K562 (cell line): Measurements from ENCODE around the gene MSRB2. TPM values are rescaled to one million over a fixed set of nuclear protein-coding genes. Genes with fewer than 3 reads are reported as not detected.

Experiments used
- E2F8 ChIP-seq: fragments of 450-650 bp; IDR thresholded peaks from 2 replicates; pipeline ENCODE4 v1.7.1; 2018; ENCODE audit warnings: mild to moderate bottlenecking, low read depth; ENCODE audit not compliant: partially characterized antibody
- ETV5 ChIP-seq: sonication (generic); formaldehyde crosslinking; IDR thresholded peaks from 2 replicates; pipeline ENCODE4 v1.4.0; 2020; ENCODE audit warnings: low read depth, mild to moderate bottlenecking, missing genetic modification reagents
- FOXK1 ChIP-seq: sonication (generic); formaldehyde crosslinking; IDR thresholded peaks from 2 replicates; pipeline ENCODE4 v1.8.0; 2022; ENCODE audit warnings: missing genetic modification reagents, mild to moderate bottlenecking, borderline replicate concordance
- PTTG1 ChIP-seq: fragments of 450-650 bp; IDR thresholded peaks from 2 replicates; pipeline ENCODE4 v1.6.1; 2016; ENCODE audit warnings: low read depth, mild to moderate bottlenecking, missing genetic modification characterization, missing compliant biosample characterization
- TAL1 ChIP-seq: fragments of 450-650 bp; IDR thresholded peaks from 2 replicates; pipeline ENCODE4 v1.6.1; 2016; ENCODE audit warnings: mild to moderate bottlenecking
- YY1 ChIP-seq, 3 experiments: IDR thresholded peaks; 2 replicates each; pipeline ENCODE4 v1.6.1; 2011; ENCODE audit warnings: low read length in 2 of 3, mild to moderate bottlenecking in 2 of 3, moderate library complexity in 2 of 3, borderline replicate concordance in 1 of 3, control low read depth in 1 of 3, low read depth in 1 of 3; ENCODE audit not compliant: insufficient read depth in 3 of 3, insufficient replicate concordance in 2 of 3, control insufficient read depth in 1 of 3, insufficient read length in 1 of 3; ENCODE audit errors: extremely low read depth in 1 of 3
- ZNF583 ChIP-seq: fragments of 250-450 bp; sonication (Bioruptor Pico); IDR thresholded peaks from 2 replicates; pipeline ENCODE4 v1.4.0; 2020
- polyA plus RNA-seq, 8 experiments: library from polyadenylated mRNA; depleted of rRNA in 4 of 8; stranded (reverse) in 5 of 8; unstranded in 3 of 8; fragments of >200 nt; fragmentation: Nextera tagmentation in 2 of 8; fragmentation: Illumina TruSeq in 1 of 8; extraction: Ambion mirVana in 2 of 8; extraction: Trizol in 1 of 8; gene quantifications; 2 replicates each; pipeline versions ENCODE4 v1.2.1 to v1.2.3, GENCODE V29; 2011 to 2014; ENCODE audit warnings: inconsistent platforms in 1 of 8, missing spikeins in 1 of 8
- total RNA-seq, 7 experiments: library from RNA; depleted of rRNA in 6 of 7; stranded (reverse); fragments of >200 nt in 6 of 7; fragmentation: Illumina TruSeq in 2 of 7; extraction: Trizol in 2 of 7; gene quantifications; 2 replicates each; pipeline versions ENCODE4 v1.2.1 to v1.2.3, GENCODE V29; 2011 to 2021; ENCODE audit warnings: low replicate concordance in 1 of 7
- TF ChIP-seq, protein P1 (sequence below): fragments of 450-650 bp; IDR thresholded peaks from 2 replicates; pipeline ENCODE4 v1.6.1; 2016; ENCODE audit warnings: missing biosample characterization, missing genetic modification characterization
- TF ChIP-seq, protein P2 (sequence below): IDR thresholded peaks from 2 replicates; pipeline ENCODE4 v1.6.1; 2014; ENCODE audit warnings: antibody characterized with exemption
- TF ChIP-seq, protein P3 (sequence below): fragments of 450-650 bp; formaldehyde crosslinking; IDR thresholded peaks from 2 replicates; pipeline ENCODE4 v1.4.0; 2020; ENCODE audit warnings: mild to moderate bottlenecking, mixed read lengths
- TF ChIP-seq, protein P4 (sequence below): fragments of 250-450 bp; sonication (Bioruptor Pico); IDR thresholded peaks from 2 replicates; pipeline ENCODE4 v1.8.0; 2022; ENCODE audit warnings: inconsistent platforms

MSRB2 gene
- total and polyA plus RNA-seq, 9 of the 15 experiments (the other 6 are each of a cell fraction or from before 2014, with no cell fraction given) = 1.5 to 22.3 (median 5.9) TPM

GRCh38 chr10:23095404-23095965 lies at the start of gene MSRB2 (continued):
- TF ChIP-seq, protein P1, sequence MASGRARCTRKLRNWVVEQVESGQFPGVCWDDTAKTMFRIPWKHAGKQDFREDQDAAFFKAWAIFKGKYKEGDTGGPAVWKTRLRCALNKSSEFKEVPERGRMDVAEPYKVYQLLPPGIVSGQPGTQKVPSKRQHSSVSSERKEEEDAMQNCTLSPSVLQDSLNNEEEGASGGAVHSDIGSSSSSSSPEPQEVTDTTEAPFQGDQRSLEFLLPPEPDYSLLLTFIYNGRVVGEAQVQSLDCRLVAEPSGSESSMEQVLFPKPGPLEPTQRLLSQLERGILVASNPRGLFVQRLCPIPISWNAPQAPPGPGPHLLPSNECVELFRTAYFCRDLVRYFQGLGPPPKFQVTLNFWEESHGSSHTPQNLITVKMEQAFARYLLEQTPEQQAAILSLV (tag) = no peak
- no peak for TF ChIP-seq ETV5 (CRISPR knock-in tag)
- TF ChIP-seq ZNF583 (CRISPR knock-in tag) = no peak
- TF ChIP-seq YY1 (IDR thresholded peaks at IDR 0.05; ENCODE audit: borderline replicate concordance in 1 of 3, control insufficient read depth in 1 of 3, extremely low read depth in 1 of 3, insufficient read depth in 3 of 3, insufficient read length in 1 of 3, insufficient replicate concordance in 2 of 3, low read depth in 1 of 3, low read length in 2 of 3) = peak in 2 of 3 experiments; percentile 66 to 84
- TF ChIP-seq E2F8 = no peak
- no peak for TF ChIP-seq PTTG1 (tag)
- TF ChIP-seq TAL1 = no peak
- TF ChIP-seq FOXK1 = no peak
- TF ChIP-seq, protein P2, sequence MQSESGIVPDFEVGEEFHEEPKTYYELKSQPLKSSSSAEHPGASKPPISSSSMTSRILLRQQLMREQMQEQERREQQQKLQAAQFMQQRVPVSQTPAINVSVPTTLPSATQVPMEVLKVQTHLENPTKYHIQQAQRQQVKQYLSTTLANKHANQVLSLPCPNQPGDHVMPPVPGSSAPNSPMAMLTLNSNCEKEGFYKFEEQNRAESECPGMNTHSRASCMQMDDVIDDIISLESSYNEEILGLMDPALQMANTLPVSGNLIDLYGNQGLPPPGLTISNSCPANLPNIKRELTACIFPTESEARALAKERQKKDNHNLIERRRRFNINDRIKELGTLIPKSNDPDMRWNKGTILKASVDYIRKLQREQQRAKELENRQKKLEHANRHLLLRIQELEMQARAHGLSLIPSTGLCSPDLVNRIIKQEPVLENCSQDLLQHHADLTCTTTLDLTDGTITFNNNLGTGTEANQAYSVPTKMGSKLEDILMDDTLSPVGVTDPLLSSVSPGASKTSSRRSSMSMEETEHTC = no peak
- TF ChIP-seq, protein P3, sequence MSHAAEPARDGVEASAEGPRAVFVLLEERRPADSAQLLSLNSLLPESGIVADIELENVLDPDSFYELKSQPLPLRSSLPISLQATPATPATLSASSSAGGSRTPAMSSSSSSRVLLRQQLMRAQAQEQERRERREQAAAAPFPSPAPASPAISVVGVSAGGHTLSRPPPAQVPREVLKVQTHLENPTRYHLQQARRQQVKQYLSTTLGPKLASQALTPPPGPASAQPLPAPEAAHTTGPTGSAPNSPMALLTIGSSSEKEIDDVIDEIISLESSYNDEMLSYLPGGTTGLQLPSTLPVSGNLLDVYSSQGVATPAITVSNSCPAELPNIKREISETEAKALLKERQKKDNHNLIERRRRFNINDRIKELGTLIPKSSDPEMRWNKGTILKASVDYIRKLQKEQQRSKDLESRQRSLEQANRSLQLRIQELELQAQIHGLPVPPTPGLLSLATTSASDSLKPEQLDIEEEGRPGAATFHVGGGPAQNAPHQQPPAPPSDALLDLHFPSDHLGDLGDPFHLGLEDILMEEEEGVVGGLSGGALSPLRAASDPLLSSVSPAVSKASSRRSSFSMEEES (CRISPR knock-in tag) = no peak
- TF ChIP-seq, protein P4, sequence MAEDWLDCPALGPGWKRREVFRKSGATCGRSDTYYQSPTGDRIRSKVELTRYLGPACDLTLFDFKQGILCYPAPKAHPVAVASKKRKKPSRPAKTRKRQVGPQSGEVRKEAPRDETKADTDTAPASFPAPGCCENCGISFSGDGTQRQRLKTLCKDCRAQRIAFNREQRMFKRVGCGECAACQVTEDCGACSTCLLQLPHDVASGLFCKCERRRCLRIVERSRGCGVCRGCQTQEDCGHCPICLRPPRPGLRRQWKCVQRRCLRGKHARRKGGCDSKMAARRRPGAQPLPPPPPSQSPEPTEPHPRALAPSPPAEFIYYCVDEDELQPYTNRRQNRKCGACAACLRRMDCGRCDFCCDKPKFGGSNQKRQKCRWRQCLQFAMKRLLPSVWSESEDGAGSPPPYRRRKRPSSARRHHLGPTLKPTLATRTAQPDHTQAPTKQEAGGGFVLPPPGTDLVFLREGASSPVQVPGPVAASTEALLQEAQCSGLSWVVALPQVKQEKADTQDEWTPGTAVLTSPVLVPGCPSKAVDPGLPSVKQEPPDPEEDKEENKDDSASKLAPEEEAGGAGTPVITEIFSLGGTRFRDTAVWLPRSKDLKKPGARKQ = no peak
